SK-N-SH treated with all-trans-retinoic acid at 6 μM for 48 hours (cell line): Measurements from ENCODE around the gene TMEM132C.

ENCODE experiments used
- ATAC-seq: fragments of 200-7000 bp; cut with Tn5 transposase; 3 replicates; pipeline ENCODE4 v1.9.1; 2020; ENCODE audit warnings: mild to moderate bottlenecking, moderate library complexity
- ARNTL ChIP-seq: fragments of 450-650 bp; formaldehyde crosslinking; IDR thresholded peaks from 2 replicates; pipeline ENCODE4 v1.5.0; 2020; ENCODE audit warnings: low read depth, mild to moderate bottlenecking, moderate library complexity, borderline replicate concordance
- BACH2 ChIP-seq: fragments of 250-450 bp; sonication (Bioruptor Pico); IDR thresholded peaks from 2 replicates; pipeline ENCODE4 v1.9.0; 2021; ENCODE audit warnings: mild to moderate bottlenecking, borderline replicate concordance
- CSDC2 ChIP-seq: fragments of 250-450 bp; sonication (Bioruptor Pico); IDR thresholded peaks from 2 replicates; pipeline ENCODE4 v1.5.0; 2020; ENCODE audit warnings: mild to moderate bottlenecking, moderate library complexity
- ESRRG ChIP-seq: fragments of 250-450 bp; sonication (Bioruptor Pico); IDR thresholded peaks from 2 replicates; pipeline ENCODE4 v1.6.1; 2021; ENCODE audit warnings: mild to moderate bottlenecking
- GLIS3 ChIP-seq: fragments of 250-450 bp; sonication (Bioruptor Pico); IDR thresholded peaks from 2 replicates; pipeline ENCODE4 v1.5.0; 2020; ENCODE audit warnings: mild to moderate bottlenecking, moderate library complexity
- ISL1 ChIP-seq: fragments of 250-450 bp; sonication (Bioruptor Pico); IDR thresholded peaks from 2 replicates; pipeline ENCODE4 v2.1.2; 2022; ENCODE audit warnings: mild to moderate bottlenecking, moderate library complexity
- PPARA ChIP-seq: fragments of 250-450 bp; sonication (Bioruptor Pico); IDR thresholded peaks from 2 replicates; pipeline ENCODE4 v1.5.0; 2020; ENCODE audit warnings: mild to moderate bottlenecking, borderline replicate concordance
- RARB ChIP-seq: fragments of 250-450 bp; sonication (Bioruptor Pico); IDR thresholded peaks from 2 replicates; pipeline ENCODE4 v1.8.0; 2021; ENCODE audit warnings: mild to moderate bottlenecking, moderate library complexity
- SNAI2 ChIP-seq: fragments of 250-450 bp; sonication (Bioruptor Pico); IDR thresholded peaks from 2 replicates; pipeline ENCODE4 v1.5.0; 2020; ENCODE audit warnings: mild to moderate bottlenecking, moderate library complexity
- TCF4 ChIP-seq: fragments of 250-450 bp; sonication (Bioruptor Pico); IDR thresholded peaks from 2 replicates; pipeline ENCODE4 v1.8.0; 2021; ENCODE audit warnings: mild to moderate bottlenecking, moderate library complexity, borderline replicate concordance
- TOX ChIP-seq: fragments of 250-450 bp; sonication (Bioruptor Pico); IDR thresholded peaks from 2 replicates; pipeline ENCODE4 v1.8.0; 2021; ENCODE audit warnings: mild to moderate bottlenecking, moderate library complexity, borderline replicate concordance
- ZC3H10 ChIP-seq: fragments of 250-450 bp; sonication (Bioruptor Pico); IDR thresholded peaks from 2 replicates; pipeline ENCODE4 v1.5.1; 2021; ENCODE audit warnings: mild to moderate bottlenecking, moderate library complexity
- ZFP3 ChIP-seq: fragments of 250-450 bp; sonication (Bioruptor Pico); IDR thresholded peaks from 2 replicates; pipeline ENCODE4 v1.5.0; 2020; ENCODE audit warnings: mild to moderate bottlenecking, moderate library complexity
- ZFP30 ChIP-seq: fragments of 450-650 bp; formaldehyde crosslinking; IDR thresholded peaks from 2 replicates; pipeline ENCODE4 v1.5.0; 2022; ENCODE audit warnings: mild to moderate bottlenecking, moderate library complexity
- ZNF70 ChIP-seq: fragments of 450-650 bp; formaldehyde crosslinking; IDR thresholded peaks from 2 replicates; pipeline ENCODE4 v1.5.0; 2020; ENCODE audit warnings: mild to moderate bottlenecking, moderate library complexity
- ZNF8 ChIP-seq: fragments of 450-650 bp; formaldehyde crosslinking; IDR thresholded peaks from 2 replicates; pipeline ENCODE4 v1.5.0; 2020; ENCODE audit warnings: mild to moderate bottlenecking, moderate library complexity
- TF ChIP-seq, protein P1 (sequence below): fragments of 250-450 bp; sonication (Bioruptor Pico); IDR thresholded peaks from 2 replicates; pipeline ENCODE4 v1.5.0; 2020; ENCODE audit warnings: mild to moderate bottlenecking, moderate library complexity
- TF ChIP-seq, protein P2 (sequence below): fragments of 250-450 bp; sonication (Bioruptor Pico); IDR thresholded peaks from 2 replicates; pipeline ENCODE4 v1.5.1; 2021; ENCODE audit warnings: mild to moderate bottlenecking, moderate library complexity
- TF ChIP-seq, protein P3 (sequence below): fragments of 250-450 bp; sonication (Bioruptor Pico); IDR thresholded peaks from 2 replicates; pipeline ENCODE4 v1.5.1; 2020; ENCODE audit warnings: low read depth, mild to moderate bottlenecking, moderate library complexity
- TF ChIP-seq, protein P4 (sequence below): fragments of 250-450 bp; sonication (Bioruptor Pico); IDR thresholded peaks from 2 replicates; pipeline ENCODE4 v1.8.0; 2021; ENCODE audit warnings: low read depth, mild to moderate bottlenecking, moderate library complexity, borderline replicate concordance

TMEM132C gene

DNA sequence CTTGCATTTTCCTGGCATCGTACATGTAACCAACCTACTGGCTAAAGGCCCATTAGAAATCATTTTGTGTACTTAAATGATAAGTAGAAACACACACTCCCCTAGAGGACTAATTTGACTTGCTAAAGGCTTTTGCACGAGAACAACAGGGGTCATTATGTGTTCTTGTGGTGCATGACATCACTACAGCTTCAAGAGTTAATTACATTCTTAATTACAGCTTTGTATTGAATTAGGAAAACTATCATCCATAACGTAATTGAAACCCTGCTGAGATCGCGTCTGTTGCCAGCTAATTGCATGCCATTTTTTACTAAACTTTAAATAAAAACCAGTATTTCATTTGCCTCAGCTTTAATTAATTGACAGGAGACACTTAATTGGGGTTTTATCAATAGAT, 51.4 kb downstream of the TMEM132C start:
- ATAC-seq = no peak
- no peak for TF ChIP-seq ZNF8 (CRISPR knock-in tag)
- TF ChIP-seq ARNTL (CRISPR knock-in tag) = no peak
- TF ChIP-seq TOX (CRISPR knock-in tag) = no peak
- no peak for TF ChIP-seq ISL1
- no peak for TF ChIP-seq RARB (CRISPR knock-in tag)
- TF ChIP-seq, protein P1, sequence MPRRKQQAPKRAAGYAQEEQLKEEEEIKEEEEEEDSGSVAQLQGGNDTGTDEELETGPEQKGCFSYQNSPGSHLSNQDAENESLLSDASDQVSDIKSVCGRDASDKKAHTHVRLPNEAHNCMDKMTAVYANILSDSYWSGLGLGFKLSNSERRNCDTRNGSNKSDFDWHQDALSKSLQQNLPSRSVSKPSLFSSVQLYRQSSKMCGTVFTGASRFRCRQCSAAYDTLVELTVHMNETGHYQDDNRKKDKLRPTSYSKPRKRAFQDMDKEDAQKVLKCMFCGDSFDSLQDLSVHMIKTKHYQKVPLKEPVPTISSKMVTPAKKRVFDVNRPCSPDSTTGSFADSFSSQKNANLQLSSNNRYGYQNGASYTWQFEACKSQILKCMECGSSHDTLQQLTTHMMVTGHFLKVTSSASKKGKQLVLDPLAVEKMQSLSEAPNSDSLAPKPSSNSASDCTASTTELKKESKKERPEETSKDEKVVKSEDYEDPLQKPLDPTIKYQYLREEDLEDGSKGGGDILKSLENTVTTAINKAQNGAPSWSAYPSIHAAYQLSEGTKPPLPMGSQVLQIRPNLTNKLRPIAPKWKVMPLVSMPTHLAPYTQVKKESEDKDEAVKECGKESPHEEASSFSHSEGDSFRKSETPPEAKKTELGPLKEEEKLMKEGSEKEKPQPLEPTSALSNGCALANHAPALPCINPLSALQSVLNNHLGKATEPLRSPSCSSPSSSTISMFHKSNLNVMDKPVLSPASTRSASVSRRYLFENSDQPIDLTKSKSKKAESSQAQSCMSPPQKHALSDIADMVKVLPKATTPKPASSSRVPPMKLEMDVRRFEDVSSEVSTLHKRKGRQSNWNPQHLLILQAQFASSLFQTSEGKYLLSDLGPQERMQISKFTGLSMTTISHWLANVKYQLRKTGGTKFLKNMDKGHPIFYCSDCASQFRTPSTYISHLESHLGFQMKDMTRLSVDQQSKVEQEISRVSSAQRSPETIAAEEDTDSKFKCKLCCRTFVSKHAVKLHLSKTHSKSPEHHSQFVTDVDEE = no peak
- no peak for TF ChIP-seq ZFP30 (CRISPR knock-in tag)
- TF ChIP-seq ZC3H10 (CRISPR knock-in tag) = no peak
- no peak for TF ChIP-seq TCF4 (CRISPR knock-in tag)
- TF ChIP-seq SNAI2 (CRISPR knock-in tag) = no peak
- TF ChIP-seq CSDC2 (CRISPR knock-in tag) = no peak
- TF ChIP-seq, all 23 proteins: peak for 0

DNA sequence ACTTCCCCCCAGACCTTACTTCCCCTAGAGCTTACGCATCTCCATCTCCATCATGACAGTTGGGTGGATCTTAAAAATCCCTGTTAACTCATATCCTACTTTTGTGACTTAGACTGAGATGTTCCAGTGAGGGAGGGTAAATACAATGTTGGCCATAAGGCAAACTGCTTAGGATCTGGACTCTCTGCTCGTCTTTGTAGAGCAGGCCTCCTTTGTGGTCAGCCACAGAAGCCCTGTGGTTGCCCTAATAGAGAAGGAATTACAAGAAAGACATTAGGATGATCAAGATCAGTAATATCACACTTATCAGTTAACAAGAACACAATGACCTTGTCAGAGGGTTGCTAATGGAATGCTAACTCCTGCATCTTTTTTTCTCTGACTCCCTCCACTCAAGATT, 52.0 kb downstream of the TMEM132C start:
- TF ChIP-seq BACH2 (no peak), PPARA (no peak)
- no peak for ATAC-seq

DNA sequence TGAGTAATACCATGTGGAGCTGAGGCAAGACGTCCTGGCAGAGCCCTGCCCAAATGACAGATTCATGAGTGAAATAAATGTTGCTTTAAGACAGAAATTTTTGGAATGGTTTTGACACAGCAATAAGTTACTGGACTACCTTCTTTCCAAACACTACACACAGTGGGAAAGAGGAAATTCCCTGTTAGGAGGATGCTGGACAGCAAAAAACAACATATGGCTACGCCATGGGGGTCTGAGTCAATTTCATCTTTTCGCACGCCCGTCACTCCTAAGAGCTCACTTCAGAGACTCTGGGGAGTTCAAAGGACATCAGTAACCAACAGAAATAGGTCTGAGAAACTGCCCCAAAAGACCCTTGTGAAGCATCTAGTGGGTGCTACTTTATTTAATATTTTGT, 55.4 kb downstream of the TMEM132C start:
- no peak for TF ChIP-seq TOX (CRISPR knock-in tag)
- no peak for TF ChIP-seq ARNTL (CRISPR knock-in tag)
- no peak for TF ChIP-seq BACH2
- TF ChIP-seq ZNF8 (CRISPR knock-in tag) = no peak
- no peak for TF ChIP-seq ESRRG (CRISPR knock-in tag)
- TF ChIP-seq RARB (CRISPR knock-in tag) = no peak
- TF ChIP-seq, protein P2, sequence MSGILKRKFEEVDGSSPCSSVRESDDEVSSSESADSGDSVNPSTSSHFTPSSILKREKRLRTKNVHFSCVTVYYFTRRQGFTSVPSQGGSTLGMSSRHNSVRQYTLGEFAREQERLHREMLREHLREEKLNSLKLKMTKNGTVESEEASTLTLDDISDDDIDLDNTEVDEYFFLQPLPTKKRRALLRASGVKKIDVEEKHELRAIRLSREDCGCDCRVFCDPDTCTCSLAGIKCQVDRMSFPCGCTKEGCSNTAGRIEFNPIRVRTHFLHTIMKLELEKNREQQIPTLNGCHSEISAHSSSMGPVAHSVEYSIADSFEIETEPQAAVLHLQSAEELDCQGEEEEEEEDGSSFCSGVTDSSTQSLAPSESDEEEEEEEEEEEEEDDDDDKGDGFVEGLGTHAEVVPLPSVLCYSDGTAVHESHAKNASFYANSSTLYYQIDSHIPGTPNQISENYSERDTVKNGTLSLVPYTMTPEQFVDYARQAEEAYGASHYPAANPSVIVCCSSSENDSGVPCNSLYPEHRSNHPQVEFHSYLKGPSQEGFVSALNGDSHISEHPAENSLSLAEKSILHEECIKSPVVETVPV (CRISPR knock-in tag) = no peak
- TF ChIP-seq GLIS3 = no peak
- no peak for TF ChIP-seq ZFP30 (CRISPR knock-in tag)
- TF ChIP-seq, protein P1 = no peak
- TF ChIP-seq ZFP3 (CRISPR knock-in tag) = no peak
- TF ChIP-seq, all 23 proteins: peak for 0
- no peak for ATAC-seq

DNA sequence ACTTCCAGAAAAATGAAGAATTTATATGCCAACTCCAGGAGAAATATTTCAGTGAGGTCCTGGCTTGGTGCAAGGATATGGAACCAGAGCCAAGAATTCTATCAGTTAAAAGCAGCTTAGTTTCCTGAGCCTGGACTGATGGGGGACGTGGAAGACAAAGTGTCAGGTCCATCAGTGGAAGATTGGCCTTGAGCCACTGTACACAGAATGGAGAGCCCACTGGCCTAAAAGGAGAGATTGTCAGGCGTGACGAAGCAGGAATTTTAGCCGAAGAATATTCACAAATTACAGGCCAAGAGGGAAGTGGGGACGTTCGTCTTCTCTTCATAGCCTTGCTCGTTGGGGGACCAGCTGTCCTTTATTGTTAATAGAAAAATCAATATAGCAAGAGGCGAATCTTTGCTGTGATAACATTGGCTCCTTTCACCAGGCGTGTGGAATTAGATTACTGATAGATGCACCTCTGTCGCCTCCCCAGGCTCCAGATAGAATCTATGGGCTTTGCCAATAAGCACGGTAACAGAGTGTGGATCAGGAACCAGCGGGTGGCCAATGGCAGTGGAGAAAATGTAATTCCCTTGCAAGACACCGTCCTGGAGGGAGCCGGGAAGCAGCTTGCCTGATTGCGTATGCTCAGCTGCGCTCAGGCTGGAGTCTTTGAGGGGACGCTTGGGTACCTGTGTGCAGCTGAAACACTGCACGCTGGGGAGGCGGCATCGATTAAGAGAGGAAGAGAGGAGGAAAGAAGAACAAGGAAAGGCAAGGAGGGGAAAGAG, 56.4 kb downstream of the TMEM132C start:
- ATAC-seq = no peak
- no peak for TF ChIP-seq ZC3H10 (CRISPR knock-in tag)
- TF ChIP-seq, protein P3, sequence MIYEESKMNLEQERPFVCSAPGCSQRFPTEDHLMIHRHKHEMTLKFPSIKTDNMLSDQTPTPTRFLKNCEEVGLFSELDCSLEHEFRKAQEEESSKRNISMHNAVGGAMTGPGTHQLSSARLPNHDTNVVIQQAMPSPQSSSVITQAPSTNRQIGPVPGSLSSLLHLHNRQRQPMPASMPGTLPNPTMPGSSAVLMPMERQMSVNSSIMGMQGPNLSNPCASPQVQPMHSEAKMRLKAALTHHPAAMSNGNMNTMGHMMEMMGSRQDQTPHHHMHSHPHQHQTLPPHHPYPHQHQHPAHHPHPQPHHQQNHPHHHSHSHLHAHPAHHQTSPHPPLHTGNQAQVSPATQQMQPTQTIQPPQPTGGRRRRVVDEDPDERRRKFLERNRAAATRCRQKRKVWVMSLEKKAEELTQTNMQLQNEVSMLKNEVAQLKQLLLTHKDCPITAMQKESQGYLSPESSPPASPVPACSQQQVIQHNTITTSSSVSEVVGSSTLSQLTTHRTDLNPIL (CRISPR knock-in tag) = no peak
- no peak for TF ChIP-seq ZNF70 (CRISPR knock-in tag)
- no peak for TF ChIP-seq ESRRG (CRISPR knock-in tag)
- no peak for TF ChIP-seq TCF4 (CRISPR knock-in tag)
- TF ChIP-seq, protein P2 (CRISPR knock-in tag) = no peak
- TF ChIP-seq, protein P1 = no peak
- TF ChIP-seq RARB (CRISPR knock-in tag) = no peak
- TF ChIP-seq ZNF8 (CRISPR knock-in tag) = no peak
- TF ChIP-seq, protein P4, sequence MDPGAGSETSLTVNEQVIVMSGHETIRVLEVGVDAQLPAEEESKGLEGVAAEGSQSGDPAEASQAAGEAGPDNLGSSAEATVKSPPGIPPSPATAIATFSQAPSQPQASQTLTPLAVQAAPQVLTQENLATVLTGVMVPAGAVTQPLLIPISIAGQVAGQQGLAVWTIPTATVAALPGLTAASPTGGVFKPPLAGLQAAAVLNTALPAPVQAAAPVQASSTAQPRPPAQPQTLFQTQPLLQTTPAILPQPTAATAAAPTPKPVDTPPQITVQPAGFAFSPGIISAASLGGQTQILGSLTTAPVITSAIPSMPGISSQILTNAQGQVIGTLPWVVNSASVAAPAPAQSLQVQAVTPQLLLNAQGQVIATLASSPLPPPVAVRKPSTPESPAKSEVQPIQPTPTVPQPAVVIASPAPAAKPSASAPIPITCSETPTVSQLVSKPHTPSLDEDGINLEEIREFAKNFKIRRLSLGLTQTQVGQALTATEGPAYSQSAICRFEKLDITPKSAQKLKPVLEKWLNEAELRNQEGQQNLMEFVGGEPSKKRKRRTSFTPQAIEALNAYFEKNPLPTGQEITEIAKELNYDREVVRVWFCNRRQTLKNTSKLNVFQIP (CRISPR knock-in tag) = no peak
- TF ChIP-seq PPARA = no peak
